Measurements from ENCODE around the gene TMEM236. TPM values are rescaled to one million over a fixed set of nuclear protein-coding genes. Genes with fewer than 3 reads are reported as not detected.

Gene TMEM236
- total RNA-seq, 4 donors from 2014 or later: 0.34 to 1.2 (median 0.89) TPM

DNA sequence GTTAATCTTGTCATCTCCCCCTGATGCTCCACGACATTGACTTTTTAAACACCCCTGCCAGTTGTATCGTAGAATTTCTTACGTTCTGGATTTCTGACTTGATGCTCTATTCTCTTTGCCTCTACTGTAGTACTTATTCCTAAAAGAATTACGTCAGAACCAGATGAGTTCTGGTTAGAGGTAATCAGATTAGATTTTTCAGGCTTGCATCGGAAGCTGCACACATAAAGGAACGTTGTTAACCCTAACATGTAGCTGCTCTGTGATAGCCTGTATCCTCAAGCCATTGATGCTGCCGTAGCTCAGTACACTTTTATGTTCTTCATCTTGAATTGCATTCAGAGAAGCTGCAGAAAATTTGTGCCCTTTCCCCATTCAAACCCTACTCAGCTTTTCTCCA lies 26.3 kb upstream of the TMEM236 start:
- Histone ChIP-seq H3K9me3 (no peaks in the 10 kb centered on the region), H3K27me3 (no peaks in the 10 kb centered on the region), H3K4me3 (no peak overlapping the region), H3K4me1 (no peaks in the 10 kb centered on the region), H3K36me3 (peaks cover 5 to 15% (median 12%) of the 10 kb centered on the region in 4 donors), H3K27ac (replicated peaks in 1 of 4) (no peak overlapping the region)
- TF ChIP-seq POLR2A (IDR thresholded peaks at IDR 0.05; ENCODE audit: low read depth) (no peak), POLR2AphosphoS5 (IDR thresholded peaks at IDR 0.05) (no peak), EP300 (IDR thresholded peaks at IDR 0.05) (no peak)
- TF ChIP-seq, protein P1, sequence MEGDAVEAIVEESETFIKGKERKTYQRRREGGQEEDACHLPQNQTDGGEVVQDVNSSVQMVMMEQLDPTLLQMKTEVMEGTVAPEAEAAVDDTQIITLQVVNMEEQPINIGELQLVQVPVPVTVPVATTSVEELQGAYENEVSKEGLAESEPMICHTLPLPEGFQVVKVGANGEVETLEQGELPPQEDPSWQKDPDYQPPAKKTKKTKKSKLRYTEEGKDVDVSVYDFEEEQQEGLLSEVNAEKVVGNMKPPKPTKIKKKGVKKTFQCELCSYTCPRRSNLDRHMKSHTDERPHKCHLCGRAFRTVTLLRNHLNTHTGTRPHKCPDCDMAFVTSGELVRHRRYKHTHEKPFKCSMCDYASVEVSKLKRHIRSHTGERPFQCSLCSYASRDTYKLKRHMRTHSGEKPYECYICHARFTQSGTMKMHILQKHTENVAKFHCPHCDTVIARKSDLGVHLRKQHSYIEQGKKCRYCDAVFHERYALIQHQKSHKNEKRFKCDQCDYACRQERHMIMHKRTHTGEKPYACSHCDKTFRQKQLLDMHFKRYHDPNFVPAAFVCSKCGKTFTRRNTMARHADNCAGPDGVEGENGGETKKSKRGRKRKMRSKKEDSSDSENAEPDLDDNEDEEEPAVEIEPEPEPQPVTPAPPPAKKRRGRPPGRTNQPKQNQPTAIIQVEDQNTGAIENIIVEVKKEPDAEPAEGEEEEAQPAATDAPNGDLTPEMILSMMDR (IDR thresholded peaks at IDR 0.05): no peak
- intact Hi-C loops (cut with DNase I): no loop called here
- WGBS: 81% methylated on average over 7 of the region's 7 CpGs
- no peak for DNase-seq (ENCODE audit: extremely low spot score)

DNA sequence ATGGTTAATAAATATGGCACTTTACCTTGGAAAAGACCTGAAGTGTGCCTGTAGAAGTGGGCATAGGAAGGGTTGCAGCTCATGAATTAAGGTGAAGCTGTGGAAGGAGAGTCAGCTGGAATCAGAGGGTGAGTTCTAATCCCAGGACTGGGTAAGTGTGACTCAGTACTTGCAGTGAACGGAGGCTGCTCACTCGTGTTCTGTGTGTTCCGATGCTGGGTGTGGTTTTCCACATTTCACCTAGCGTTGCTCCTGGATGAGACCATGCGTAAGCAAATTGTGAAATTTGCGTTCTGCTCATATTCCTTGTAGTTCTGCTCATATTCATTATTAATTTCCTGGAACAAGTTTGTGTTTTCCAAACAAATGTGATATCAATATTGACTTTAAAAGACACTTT lies 22.4 kb upstream of the TMEM236 start:
- TF ChIP-seq POLR2AphosphoS5 (IDR thresholded peaks at IDR 0.05) (no peak), EP300 (IDR thresholded peaks at IDR 0.05) (no peak), POLR2A (IDR thresholded peaks at IDR 0.05; ENCODE audit: low read depth) (no peak)
- TF ChIP-seq, protein P1 (IDR thresholded peaks at IDR 0.05): no peak
- DNase-seq (ENCODE audit: extremely low spot score): no peak
- H3K4me3 ChIP-seq: no peak overlapping the region
- H3K27ac ChIP-seq (replicated peaks in 1 of 4): no peak overlapping the region
- no peaks in the 10 kb centered on the region for H3K36me3 ChIP-seq
- no peaks in the 10 kb centered on the region for H3K27me3 ChIP-seq
- no peaks in the 10 kb centered on the region for H3K4me1 ChIP-seq
- 89% methylated on average over 6 of the region's 6 CpGs for WGBS
- intact Hi-C loops (cut with DNase I): no loop called here
- H3K9me3 ChIP-seq: no peaks in the 10 kb centered on the region

DNA sequence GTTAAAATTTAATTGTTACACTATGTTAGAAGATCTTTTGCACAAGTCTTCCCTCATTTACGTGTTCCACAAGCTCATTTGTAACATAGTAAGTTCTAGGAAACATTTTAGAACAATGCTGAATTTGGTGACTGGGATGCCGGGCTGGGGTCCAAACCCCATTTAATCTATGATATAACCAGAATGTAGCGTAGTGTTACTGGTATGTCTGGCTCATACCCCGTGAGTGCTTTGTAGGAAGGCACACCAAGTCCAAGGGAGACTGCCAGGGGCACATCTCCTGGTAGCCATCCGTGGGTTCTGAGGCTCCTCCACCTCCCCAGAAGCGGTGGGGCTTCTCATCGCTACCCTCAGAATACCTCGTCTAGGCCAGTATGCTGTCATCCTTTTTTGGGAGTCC lies 21.3 kb upstream of the TMEM236 start:
- no peak overlapping the region for H3K4me3 ChIP-seq
- TF ChIP-seq, protein P1 (IDR thresholded peaks at IDR 0.05): no peak
- no peak for TF ChIP-seq POLR2AphosphoS5 (IDR thresholded peaks at IDR 0.05)
- no peak for TF ChIP-seq EP300 (IDR thresholded peaks at IDR 0.05)
- TF ChIP-seq POLR2A (IDR thresholded peaks at IDR 0.05; ENCODE audit: low read depth): no peak
- intact Hi-C loops (cut with DNase I): no loop called here
- H3K27me3 ChIP-seq: no peaks in the 10 kb centered on the region
- H3K36me3 ChIP-seq: no peaks in the 10 kb centered on the region
- no peaks in the 10 kb centered on the region for H3K4me1 ChIP-seq
- 92% methylated on average over 8 of the region's 8 CpGs for WGBS
- no peak overlapping the region for H3K27ac ChIP-seq (replicated peaks in 1 of 4)
- DNase-seq (ENCODE audit: extremely low spot score): no peak
- H3K9me3 ChIP-seq: no peaks in the 10 kb centered on the region

DNA sequence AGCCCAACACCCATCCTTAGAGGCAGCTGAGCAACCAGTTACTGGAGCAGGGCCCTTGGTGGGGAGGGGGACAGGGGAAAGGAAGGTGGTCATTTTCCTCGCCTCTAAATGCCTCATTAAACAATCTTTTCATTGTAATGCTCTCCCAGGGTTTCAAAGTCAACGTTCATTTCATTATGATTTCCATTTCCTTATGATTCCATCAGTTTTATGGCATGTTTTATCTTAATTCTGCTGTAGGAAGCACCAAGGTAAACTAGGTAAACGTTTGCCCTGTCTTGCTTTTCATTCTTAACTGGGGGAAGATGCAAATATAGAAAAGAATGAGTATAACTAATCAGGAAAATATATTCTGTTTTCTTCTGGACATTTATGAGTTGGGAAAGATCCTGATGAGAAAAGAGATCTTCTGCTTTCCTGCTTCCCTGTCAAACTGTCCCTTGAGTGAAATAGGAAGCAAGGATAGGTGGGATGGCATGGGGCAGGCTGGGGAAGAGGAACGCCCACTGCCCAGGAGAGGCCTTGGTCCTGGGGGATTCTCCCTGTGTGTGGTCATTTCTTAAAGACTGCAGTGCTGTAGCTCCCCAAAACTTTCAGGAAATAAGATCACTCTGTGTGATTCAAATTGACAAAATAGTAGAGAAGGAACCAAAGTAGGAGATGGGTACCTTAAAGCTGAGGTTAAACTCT lies 20.5 kb upstream of the TMEM236 start:
- H3K4me3 ChIP-seq: no peak overlapping the region
- WGBS: 77% methylated on average over 4 of the region's 4 CpGs
- intact Hi-C loops (cut with DNase I): no loop called here
- TF ChIP-seq POLR2A (IDR thresholded peaks at IDR 0.05; ENCODE audit: low read depth) (no peak), POLR2AphosphoS5 (IDR thresholded peaks at IDR 0.05) (no peak), EP300 (IDR thresholded peaks at IDR 0.05) (no peak)
- TF ChIP-seq, protein P1 (IDR thresholded peaks at IDR 0.05): no peak
- H3K36me3 ChIP-seq: no peaks in the 10 kb centered on the region
- H3K4me1 ChIP-seq: no peaks in the 10 kb centered on the region
- no peak overlapping the region for H3K27ac ChIP-seq (replicated peaks in 1 of 4)
- no peak for DNase-seq (ENCODE audit: extremely low spot score)
- H3K27me3 ChIP-seq: no peaks in the 10 kb centered on the region
- no peaks in the 10 kb centered on the region for H3K9me3 ChIP-seq

DNA sequence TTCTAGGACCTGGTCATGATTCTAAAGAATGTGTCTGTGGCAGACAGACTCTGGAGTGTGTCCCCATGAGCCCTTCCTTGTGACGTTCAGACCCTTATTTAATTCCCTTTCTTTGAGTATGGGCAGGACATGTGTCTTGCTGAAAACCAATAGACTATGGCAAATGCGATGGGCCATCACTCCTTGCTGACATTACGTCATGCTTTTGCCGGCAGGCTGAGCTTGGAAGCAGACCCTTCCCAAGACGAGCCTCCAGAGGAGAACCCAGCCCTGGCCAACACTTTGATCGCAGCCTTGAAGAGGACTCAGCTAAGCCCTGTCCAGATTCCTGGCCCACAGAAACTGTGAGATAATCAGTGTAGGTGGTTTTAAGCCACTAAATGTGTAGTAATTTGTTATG lies 18.4 kb upstream of the TMEM236 start:
- DNase-seq (ENCODE audit: extremely low spot score): no peak
- Histone ChIP-seq H3K4me3 (no peak overlapping the region), H3K27me3 (no peaks in the 10 kb centered on the region), H3K9me3 (no peaks in the 10 kb centered on the region), H3K4me1 (peaks cover 0 to 11% (median 6%) of the 10 kb centered on the region in 4 donors), H3K36me3 (no peaks in the 10 kb centered on the region), H3K27ac (replicated peaks in 1 of 4) (no peak overlapping the region)
- TF ChIP-seq, protein P1 (IDR thresholded peaks at IDR 0.05): no peak
- no peak for TF ChIP-seq POLR2A (IDR thresholded peaks at IDR 0.05; ENCODE audit: low read depth)
- TF ChIP-seq EP300 (IDR thresholded peaks at IDR 0.05): no peak
- TF ChIP-seq POLR2AphosphoS5 (IDR thresholded peaks at IDR 0.05): no peak
- WGBS: 93% methylated on average over 6 of the region's 6 CpGs
- intact Hi-C loops (cut with DNase I): no loop called here
